Measurements from ENCODE around the gene ACBD4.

GRCh38 chr17:45098081-45098868, 37.2 kb upstream of the ACBD4 start:
- TF ChIP-seq CTCF (IDR thresholded peaks at IDR 0.05; ENCODE audit: poor library complexity, severe bottlenecking), result no peak
- TF ChIP-seq REST (IDR thresholded peaks at IDR 0.05; ENCODE audit: borderline replicate concordance), result no peak
- TF ChIP-seq POLR2AphosphoS5 (IDR thresholded peaks at IDR 0.05), result no peak
- no peak for TF ChIP-seq MXI1 (conservative IDR thresholded peaks at IDR 0.05; ENCODE audit: poor library complexity, severe bottlenecking)
- no peak for TF ChIP-seq EZH2 (IDR thresholded peaks at IDR 0.05; ENCODE audit: borderline replicate concordance, insufficient read depth, low read length, poor library complexity, severe bottlenecking)
- no peak for TF ChIP-seq TAF1 (IDR thresholded peaks at IDR 0.05; ENCODE audit: low read depth)
- no peak for TF ChIP-seq EP300 (conservative IDR thresholded peaks at IDR 0.05; ENCODE audit: poor library complexity, severe bottlenecking)
- TF ChIP-seq RAD21 (conservative IDR thresholded peaks at IDR 0.05), result no peak
- TF ChIP-seq SMC3 (conservative IDR thresholded peaks at IDR 0.05; ENCODE audit: poor library complexity), result no peak

Measured in neural cell (in vitro differentiated cells).